Progenitor cell of endocrine pancreas (in vitro differentiated cells): ENCODE measurements around the gene EML5. TPM values are rescaled to one million over a fixed set of nuclear protein-coding genes. Genes with fewer than 3 reads are reported as not detected.

Source experiments
- DNase-seq: peaks from one replicate; pipeline ENCODE4 v3.0.0; 2021; ENCODE audit warnings: low spot score; ENCODE audit not compliant: unreplicated experiment
- H3K27ac Mint-ChIP-seq: 2 replicates; pipeline ENCODE4 v1.8.0; 2021; ENCODE audit warnings: mild to moderate bottlenecking, moderate library complexity, mixed read lengths
- H3K27me3 Mint-ChIP-seq: 2 replicates; pipeline ENCODE4 v1.8.0; 2021; ENCODE audit warnings: mixed read lengths
- H3K36me3 Mint-ChIP-seq: 2 replicates; pipeline ENCODE4 v1.8.0; 2022; ENCODE audit warnings: mixed read lengths; ENCODE audit not compliant: insufficient read depth
- H3K4me1 Mint-ChIP-seq: 2 replicates; pipeline ENCODE4 v1.8.0; 2021; ENCODE audit warnings: low read depth, mixed read lengths
- H3K4me3 Mint-ChIP-seq: 2 replicates; pipeline ENCODE4 v1.8.0; 2021; ENCODE audit warnings: low read depth, mild to moderate bottlenecking, moderate library complexity, mixed read lengths
- H3K9me3 Mint-ChIP-seq: 2 replicates; pipeline ENCODE4 v1.8.0; 2021; ENCODE audit warnings: low read depth, mixed read lengths
- long read RNA-seq: library from polyadenylated mRNA; unstranded; transcript quantifications from one replicate; pipeline ENCODE4 v2.0.0, GENCODE V29; 2020
- total RNA-seq: library from RNA; stranded (reverse); gene quantifications from 2 replicates; pipeline ENCODE4 v1.2.1, GENCODE V29; 2021
- TF ChIP-seq, protein P1 (sequence below): fragments of 200-600 bp; sonication (generic); IDR thresholded peaks from one replicate; pipeline ENCODE4 v1.5.0; 2021; ENCODE audit warnings: antibody characterized with exemption, mild to moderate bottlenecking; ENCODE audit not compliant: unreplicated experiment

Gene EML5
- 6.0 and 6.1 TPM in 2 replicates for total RNA-seq
- long read RNA-seq, partial matches to known transcripts, result 0 of 3 reads
- long read RNA-seq, other reads (novel, unspliced or antisense), result 3 of 3 reads

DNA sequence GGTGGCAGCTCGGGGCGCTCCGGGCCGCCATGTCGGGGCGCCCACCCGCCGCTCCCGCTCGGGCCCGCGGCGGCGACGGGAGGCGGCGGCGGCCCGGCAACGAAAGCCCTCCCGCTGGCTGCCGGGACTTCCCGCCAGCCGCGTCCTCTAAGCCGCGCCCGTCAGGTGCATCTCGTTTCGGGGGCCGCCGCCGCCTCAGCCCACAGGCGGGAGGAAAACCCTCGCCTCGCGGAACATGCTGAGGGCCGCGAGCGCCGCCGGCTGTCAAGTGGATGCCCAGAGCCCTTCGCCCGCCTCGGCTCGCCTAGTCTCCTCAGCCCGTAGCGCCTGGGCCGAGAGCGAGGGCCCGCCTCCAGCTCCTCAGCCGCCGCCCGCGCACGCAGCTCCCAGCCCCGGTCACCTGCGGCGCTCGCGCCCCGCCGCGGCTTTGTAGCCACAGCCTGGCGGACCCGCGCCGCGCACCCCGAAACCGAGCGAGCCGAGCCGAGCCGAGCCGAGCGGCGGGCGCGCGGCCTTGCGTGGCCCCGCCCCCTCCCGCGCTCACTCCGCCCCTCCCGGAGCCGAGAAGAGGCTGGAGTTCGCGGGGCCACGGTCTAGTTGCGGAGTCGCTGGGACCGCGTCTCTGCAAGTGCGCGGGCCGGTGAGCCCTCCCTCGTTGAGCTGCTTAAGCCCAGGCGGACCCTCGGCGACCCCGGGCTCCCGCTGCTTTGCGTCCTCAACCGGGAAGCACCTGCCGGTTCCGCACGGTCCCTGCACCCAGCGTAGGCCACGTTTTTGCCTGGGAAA, at the start of gene EML5:
EML5 (minus strand) TSS at position 481 of the 786 bp plus-strand sequence; CDS start at position 31, 450 bp downstream.
- H3K4me3 Mint-ChIP-seq, result peak within 1 kb of the TSS; percentile 83
- peak within 1 kb of the TSS; percentile 91 for H3K27ac Mint-ChIP-seq
- peaks cover 11% of the 10 kb centered on the region for H3K27me3 Mint-ChIP-seq
- no peaks in the 10 kb centered on the region for H3K9me3 Mint-ChIP-seq
- H3K4me1 Mint-ChIP-seq, result peaks cover 2% of the 10 kb centered on the region
- DNase-seq, result peak; percentile 86
- no peaks in the 10 kb centered on the region for H3K36me3 Mint-ChIP-seq
- TF ChIP-seq, protein P1, sequence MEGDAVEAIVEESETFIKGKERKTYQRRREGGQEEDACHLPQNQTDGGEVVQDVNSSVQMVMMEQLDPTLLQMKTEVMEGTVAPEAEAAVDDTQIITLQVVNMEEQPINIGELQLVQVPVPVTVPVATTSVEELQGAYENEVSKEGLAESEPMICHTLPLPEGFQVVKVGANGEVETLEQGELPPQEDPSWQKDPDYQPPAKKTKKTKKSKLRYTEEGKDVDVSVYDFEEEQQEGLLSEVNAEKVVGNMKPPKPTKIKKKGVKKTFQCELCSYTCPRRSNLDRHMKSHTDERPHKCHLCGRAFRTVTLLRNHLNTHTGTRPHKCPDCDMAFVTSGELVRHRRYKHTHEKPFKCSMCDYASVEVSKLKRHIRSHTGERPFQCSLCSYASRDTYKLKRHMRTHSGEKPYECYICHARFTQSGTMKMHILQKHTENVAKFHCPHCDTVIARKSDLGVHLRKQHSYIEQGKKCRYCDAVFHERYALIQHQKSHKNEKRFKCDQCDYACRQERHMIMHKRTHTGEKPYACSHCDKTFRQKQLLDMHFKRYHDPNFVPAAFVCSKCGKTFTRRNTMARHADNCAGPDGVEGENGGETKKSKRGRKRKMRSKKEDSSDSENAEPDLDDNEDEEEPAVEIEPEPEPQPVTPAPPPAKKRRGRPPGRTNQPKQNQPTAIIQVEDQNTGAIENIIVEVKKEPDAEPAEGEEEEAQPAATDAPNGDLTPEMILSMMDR, result peak; percentile 48

DNA sequence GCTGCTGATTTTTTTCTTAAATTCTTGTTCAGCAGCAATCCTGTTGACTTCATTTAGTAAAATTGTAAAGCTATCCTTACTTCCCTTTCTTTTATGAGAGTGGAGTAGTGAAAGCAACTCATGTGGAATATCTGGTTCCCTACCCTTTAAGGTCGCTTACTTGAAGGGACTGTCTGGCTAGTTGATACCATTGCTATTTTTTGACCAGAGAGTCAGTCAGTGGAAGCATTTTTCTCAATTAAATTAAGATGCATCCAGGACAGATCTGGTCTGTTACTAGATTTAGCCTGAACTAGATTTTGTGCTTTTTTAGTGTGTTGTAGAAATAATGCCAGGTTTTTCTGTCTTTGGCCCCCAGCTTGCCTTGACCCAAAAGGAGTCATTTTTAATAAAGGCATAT, 49.7 kb upstream of the EML5 start:
- no peak overlapping the region for H3K4me3 Mint-ChIP-seq
- H3K4me1 Mint-ChIP-seq, result peaks cover 3% of the 10 kb centered on the region
- H3K9me3 Mint-ChIP-seq, result no peaks in the 10 kb centered on the region
- peaks cover 8% of the 10 kb centered on the region for H3K36me3 Mint-ChIP-seq
- H3K27ac Mint-ChIP-seq, result no peak overlapping the region
- H3K27me3 Mint-ChIP-seq, result no peaks in the 10 kb centered on the region
- TF ChIP-seq, protein P1, result no peak
- DNase-seq, result no peak

DNA sequence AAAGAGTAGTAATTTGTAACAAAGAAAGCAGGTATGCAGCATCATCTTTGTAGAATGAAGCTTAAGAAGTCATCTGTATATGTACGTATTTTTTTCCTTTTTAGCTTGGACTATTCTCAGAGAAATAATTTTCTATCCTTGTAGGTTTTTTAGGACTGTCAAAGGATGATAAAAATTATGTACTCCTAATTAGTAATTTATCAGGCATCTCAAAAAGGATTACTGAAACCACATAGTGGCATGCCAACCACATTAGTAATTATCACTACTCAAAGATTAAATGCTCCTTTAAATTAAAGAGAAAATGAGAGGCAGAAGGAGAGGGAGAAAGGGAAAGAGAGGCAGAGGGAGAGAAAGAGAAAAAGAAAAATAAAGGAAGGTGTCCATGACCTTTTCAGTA, 49.0 kb upstream of the EML5 start:
- DNase-seq, result no peak
- peaks cover 3% of the 10 kb centered on the region for H3K4me1 Mint-ChIP-seq
- H3K9me3 Mint-ChIP-seq, result no peaks in the 10 kb centered on the region
- peaks cover 8% of the 10 kb centered on the region for H3K36me3 Mint-ChIP-seq
- peak overlapping the region; percentile 25 for H3K27ac Mint-ChIP-seq
- no peak overlapping the region for H3K4me3 Mint-ChIP-seq
- no peaks in the 10 kb centered on the region for H3K27me3 Mint-ChIP-seq
- TF ChIP-seq, protein P1, result no peak

DNA sequence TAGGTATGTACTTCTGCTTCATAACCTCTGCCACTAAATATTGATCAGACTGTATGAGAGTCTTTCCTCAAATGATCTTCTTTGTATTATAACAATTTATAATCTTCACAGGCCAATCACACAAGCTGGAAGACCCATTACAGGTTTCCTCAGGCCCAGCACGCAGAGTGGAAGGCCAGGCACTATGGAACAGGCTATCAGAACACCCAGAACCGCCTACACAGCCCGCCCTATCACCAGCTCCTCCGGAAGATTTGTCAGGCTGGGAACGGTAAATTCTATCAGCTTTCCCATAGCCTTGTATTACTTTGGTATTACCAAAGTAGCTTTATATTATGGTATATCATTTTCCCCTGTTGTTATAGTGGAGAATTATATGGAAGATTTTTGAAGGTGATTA, 48.2 kb upstream of the EML5 start:
- TF ChIP-seq, protein P1, result no peak
- H3K4me3 Mint-ChIP-seq, result no peak overlapping the region
- H3K9me3 Mint-ChIP-seq, result no peaks in the 10 kb centered on the region
- no peak overlapping the region for H3K27ac Mint-ChIP-seq
- H3K27me3 Mint-ChIP-seq, result no peaks in the 10 kb centered on the region
- H3K36me3 Mint-ChIP-seq, result peaks cover 6% of the 10 kb centered on the region
- no peak for DNase-seq
- H3K4me1 Mint-ChIP-seq, result peaks cover 3% of the 10 kb centered on the region

DNA sequence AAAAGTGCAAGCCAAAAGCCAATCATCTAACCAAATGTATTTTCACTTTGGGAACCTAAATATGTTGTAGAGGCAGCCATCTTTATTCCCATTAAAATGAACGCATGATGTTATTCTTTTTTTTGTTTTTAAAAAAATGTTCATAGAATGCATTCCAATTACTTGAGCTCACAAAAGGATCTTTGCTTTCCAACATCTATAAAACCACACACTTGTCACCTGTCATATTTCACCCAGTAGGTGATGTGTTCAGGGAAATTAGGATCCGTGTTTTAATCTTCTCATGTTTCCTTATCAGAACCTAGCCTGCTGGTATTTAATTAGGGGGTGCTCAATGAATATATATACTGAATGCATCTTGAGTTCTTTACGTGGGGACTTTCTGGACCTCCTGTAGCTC, 45.3 kb upstream of the EML5 start:
- Mint-ChIP-seq H3K4me3 (no peak overlapping the region), H3K27me3 (no peaks in the 10 kb centered on the region)

More for the DNA sequence above, 45.3 kb upstream of the EML5 start:
- Mint-ChIP-seq H3K9me3 (no peaks in the 10 kb centered on the region), H3K36me3 (peaks cover 4% of the 10 kb centered on the region), H3K4me1 (peaks cover 16% of the 10 kb centered on the region), H3K27ac (no peak overlapping the region)
- TF ChIP-seq, protein P1, result no peak
- DNase-seq, result no peak
